HepG2 (cell line): ENCODE results near the gene OIT3. TPM values are rescaled to one million over a fixed set of nuclear protein-coding genes. Genes with fewer than 3 reads are reported as not detected.

ENCODE experiments used
- CEBPB ChIP-seq: IDR thresholded peaks from 2 replicates; pipeline ENCODE4 v1.6.1; 2011; ENCODE audit warnings: low read depth, low read length, improper control_type of control experiment, borderline replicate concordance
- PHF8 ChIP-seq: sonication (generic); formaldehyde crosslinking; IDR thresholded peaks from 2 replicates; pipeline ENCODE4 v1.5.0; 2020; ENCODE audit warnings: missing genetic modification reagents
- ZBTB40 ChIP-seq, 2 experiments: fragments of 450-650 bp in 1 of 2; sonication (generic) in 1 of 2; formaldehyde crosslinking in 1 of 2; IDR thresholded peaks; 2 replicates each; pipeline versions ENCODE4 v1.6.1 to v1.8.0; 2016 to 2022; ENCODE audit warnings: antibody characterized with exemption in 1 of 2, mild to moderate bottlenecking in 1 of 2, missing genetic modification reagents in 1 of 2
- polyA plus RNA-seq, 8 experiments: library from polyadenylated mRNA; depleted of rRNA in 3 of 8; stranded (reverse) in 7 of 8; unstranded in 1 of 8; fragments of >200 nt; fragmentation: Illumina TruSeq in 4 of 8; extraction: Trizol in 4 of 8; gene quantifications; 2 replicates each; pipeline versions ENCODE4 v1.2.1 to v1.2.3, GENCODE V29; 2011 to 2016; ENCODE audit warnings: low read depth in 4 of 8, missing spikeins in 1 of 8, mixed read lengths in 1 of 8; ENCODE audit not compliant: insufficient read depth in 1 of 8
- total RNA-seq, 5 experiments: library from RNA; depleted of rRNA; stranded (reverse); fragments of >200 nt; fragmentation: Illumina TruSeq; extraction: Trizol; gene quantifications; 2 replicates each; pipeline ENCODE4 v1.2.3, GENCODE V29; 2016; ENCODE audit warnings: low read depth in 1 of 5

Gene OIT3
- total and polyA plus RNA-seq, 2 of the 13 experiments (the other 11 are each of a cell fraction or from before 2014, with no cell fraction given), result not detected

- no peak for TF ChIP-seq ZBTB40 (IDR thresholded peaks at IDR 0.05)
- no peak for TF ChIP-seq ZBTB40 (CRISPR knock-in tag; IDR thresholded peaks at IDR 0.05)
- TF ChIP-seq PHF8 (CRISPR knock-in tag), result no peak
- no peak for TF ChIP-seq CEBPB
Measured at GRCh38 chr10:72862957-72863356, 30.6 kb upstream of the OIT3 start (continued).
